ENCODE data around the gene SUV39H1.

- TF ChIP-seq EZH2phosphoT487 (IDR thresholded peaks at IDR 0.05) (no peak), CTCF (IDR thresholded peaks at IDR 0.05) (no peak)
Observed at GRCh38 chrX:48695925-48696300, 621 bp upstream of the SUV39H1 start.
